ENCODE results near the gene ATG2B.

DNA sequence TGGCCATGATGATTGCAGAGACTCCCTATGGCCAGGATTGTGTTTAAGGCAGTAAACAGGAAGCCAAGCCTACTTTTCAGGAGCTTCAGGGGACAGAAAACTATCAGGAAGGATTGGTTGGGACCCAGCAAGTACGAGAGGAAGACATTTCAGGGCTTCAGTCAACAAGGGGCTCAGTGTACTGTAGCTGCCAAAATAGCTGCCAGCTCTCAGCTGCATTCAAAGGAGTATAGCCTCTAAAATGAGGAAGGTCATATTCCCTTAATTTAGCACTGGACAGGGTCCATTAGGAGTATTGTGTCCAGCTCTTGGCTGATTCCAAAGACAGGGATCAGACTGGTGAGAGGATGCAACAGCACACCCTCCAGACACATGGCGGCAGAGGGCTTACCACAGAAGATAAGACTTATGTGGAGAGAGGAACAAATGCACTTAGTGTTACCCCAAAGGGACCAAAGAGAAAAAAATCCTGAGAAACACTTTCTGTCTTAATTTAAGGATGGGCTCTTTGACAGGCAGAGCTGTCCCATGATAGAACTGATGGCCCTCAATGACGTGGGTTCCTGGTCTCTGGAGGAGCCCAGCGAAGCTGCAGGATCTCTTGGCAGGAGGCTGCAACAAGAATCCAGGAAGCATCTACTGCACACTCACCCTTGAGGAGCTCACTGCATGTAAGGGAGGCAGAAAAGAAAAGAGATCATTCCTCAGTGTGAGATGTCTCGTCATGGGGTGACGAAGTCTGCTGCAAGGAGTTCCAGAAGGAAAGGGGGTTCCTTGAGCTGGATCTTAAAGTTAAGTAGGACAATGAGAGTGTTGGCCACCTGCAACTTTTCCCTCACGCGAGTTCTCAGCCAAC is 92.3 kb downstream of the ATG2B start:
- TF ChIP-seq EZH2 (IDR thresholded peaks at IDR 0.05) = no peak
- no peak for TF ChIP-seq POLR2AphosphoS5 (IDR thresholded peaks at IDR 0.05; ENCODE audit: borderline replicate concordance, low read depth, low read length)
